Caco-2 (cell line): ENCODE measurements around the gene SRRM2. TPM values are rescaled to one million over a fixed set of nuclear protein-coding genes. Genes with fewer than 3 reads are reported as not detected.
A peak's percentile ranks its signal among the peaks of the same experiment; 100 is the strongest.

ENCODE experiments used
- BruUV-seq: library from RNA; stranded (reverse); fragments of 400-500 nt; replicated peaks from 2 replicates; lab custom pipeline; 2021; lab: Mats Ljungman, UMichigan
- CTCF ChIA-PET: fragments of 300-600 bp; sonication (Branson Sonifier 250); formaldehyde crosslinking; loops from one replicate; lab custom pipeline; 2022; ENCODE audit warnings: antibody characterized with exemption; lab: Charles Lee
- POLR2A ChIA-PET: fragments of 300-600 bp; sonication (Branson Sonifier 250); formaldehyde crosslinking; loops from one replicate; lab custom pipeline; 2022; ENCODE audit warnings: antibody characterized with exemption; lab: Charles Lee
- DNase-seq, 2 experiments: peaks; one replicate each; pipeline versions ENCODE4 v3.0.0 to v3.0.0-alpha.2; 2020 to 2022
- H3K27me3 ChIP-seq: replicated peaks from 2 replicates; pipeline ENCODE4 v1.6.0; 2011; ENCODE audit warnings: low read length; ENCODE audit not compliant: control insufficient read depth, insufficient read depth
- H3K36me3 ChIP-seq: 2 replicates; pipeline ENCODE4 v1.5.1; 2011; ENCODE audit warnings: low read length; ENCODE audit not compliant: control insufficient read depth, insufficient read depth
- H3K4me1 ChIP-seq: fragments of 250-450 bp; sonication (Bioruptor Pico); 2 replicates; pipeline ENCODE4 v1.5.1; 2020; ENCODE audit warnings: mild to moderate bottlenecking
- H3K4me3 ChIP-seq: 2 replicates; pipeline ENCODE4 v1.5.1; 2011; ENCODE audit warnings: low read depth, mild to moderate bottlenecking, control low read depth, low read length
- H3K9me3 ChIP-seq: fragments of 250-450 bp; sonication (Bioruptor Pico); 2 replicates; pipeline ENCODE4 v1.5.1; 2020; ENCODE audit warnings: mild to moderate bottlenecking, moderate library complexity
- H3K27ac Mint-ChIP-seq: one replicate; pipeline ENCODE4 v1.8.0; 2022; ENCODE audit warnings: mixed read lengths; ENCODE audit not compliant: unreplicated experiment
- H3K27me3 Mint-ChIP-seq: one replicate; pipeline ENCODE4 v1.8.0; 2022; ENCODE audit warnings: mixed read lengths; ENCODE audit not compliant: insufficient read depth, unreplicated experiment
- H3K36me3 Mint-ChIP-seq: one replicate; pipeline ENCODE4 v1.8.0; 2022; ENCODE audit warnings: mild to moderate bottlenecking, mixed read lengths; ENCODE audit not compliant: insufficient read depth, unreplicated experiment
- H3K4me1 Mint-ChIP-seq: one replicate; pipeline ENCODE4 v1.8.0; 2022; ENCODE audit warnings: low read depth, mixed read lengths; ENCODE audit not compliant: unreplicated experiment
- H3K4me3 Mint-ChIP-seq: one replicate; pipeline ENCODE4 v1.8.0; 2022; ENCODE audit warnings: mild to moderate bottlenecking, moderate library complexity, mixed read lengths; ENCODE audit not compliant: unreplicated experiment
- H3K9me3 Mint-ChIP-seq: one replicate; pipeline ENCODE4 v1.8.0; 2022; ENCODE audit warnings: mixed read lengths; ENCODE audit not compliant: unreplicated experiment
- CTCF ChIP-seq, 2 experiments: fragments of 200-600 bp in 1 of 2; IDR thresholded peaks; 1 replicate in 1 of 2; 2 replicates in 1 of 2; pipeline versions ENCODE4 v1.5.1 to v1.8.0; 2011 to 2022; ENCODE audit warnings: antibody characterized with exemption in 1 of 2, control low read depth in 1 of 2, inconsistent platforms in 1 of 2, low read depth in 1 of 2, low read length in 1 of 2, mild to moderate bottlenecking in 1 of 2, moderate library complexity in 1 of 2; ENCODE audit not compliant: insufficient read depth in 1 of 2, severe bottlenecking in 1 of 2, unreplicated experiment in 1 of 2
- intact Hi-C: fragments of 100-400 bp; cut with micrococcal nuclease; formaldehyde crosslinking; loops from one replicate; pipeline ENCODE4 v1.10.0; 2022; ENCODE audit not compliant: unreplicated experiment
- total RNA-seq: library from RNA; stranded (reverse); gene quantifications from 2 replicates; pipeline ENCODE4 v1.2.3, GENCODE V29; 2022

SRRM2 gene
- total RNA-seq, 1 experiment from 2014 or later, result 332 TPM

DNA sequence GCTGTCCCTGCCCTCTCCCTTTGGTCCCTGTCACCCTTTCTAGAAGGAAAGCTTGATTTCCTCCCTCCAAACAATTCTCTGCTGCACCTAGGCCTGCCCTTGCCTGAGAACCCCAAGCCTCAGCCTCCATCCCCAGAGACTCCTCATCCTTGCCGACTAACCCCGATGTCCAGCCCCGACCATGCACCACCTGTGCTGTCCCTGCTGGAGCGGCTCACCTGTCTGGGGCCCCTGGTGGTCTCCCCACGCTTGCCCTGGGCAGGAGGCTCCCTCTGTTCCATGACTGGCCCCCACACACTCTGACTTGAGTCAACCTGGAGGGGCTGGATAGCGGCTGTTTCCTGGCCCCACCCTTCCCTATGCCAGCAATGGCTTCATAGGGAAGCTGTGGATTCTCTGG, 12.0 kb upstream of the SRRM2 start:
- H3K36me3 ChIP-seq, result no peaks in the 10 kb centered on the region
- DNase-seq, result no peak
- no peak overlapping the region for H3K4me3 Mint-ChIP-seq
- H3K27ac Mint-ChIP-seq, result peak overlapping the region; percentile 53
- no peak for TF ChIP-seq CTCF (IDR thresholded peaks at IDR 0.05; ENCODE audit: insufficient read depth in 1 of 2, low read depth in 1 of 2, low read length in 1 of 2, severe bottlenecking in 1 of 2, unreplicated experiment in 1 of 2)
- ChIA-PET CTCF (no interaction called here), POLR2A (no interaction called here)
- H3K9me3 ChIP-seq, result no peaks in the 10 kb centered on the region
- H3K36me3 Mint-ChIP-seq, result no peaks in the 10 kb centered on the region
- no peaks in the 10 kb centered on the region for H3K9me3 Mint-ChIP-seq
- H3K4me3 ChIP-seq, result no peak overlapping the region
- H3K4me1 ChIP-seq, result no peaks in the 10 kb centered on the region
- H3K27me3 ChIP-seq, result no peaks in the 10 kb centered on the region
- no peaks in the 10 kb centered on the region for H3K27me3 Mint-ChIP-seq
- H3K4me1 Mint-ChIP-seq, result no peaks in the 10 kb centered on the region
- BruUV-seq, result no TSS peak
- intact Hi-C loops, result no loop called here

GRCh38 chr16:2741168-2741567, 11.3 kb upstream of the SRRM2 start:
- no peaks in the 10 kb centered on the region for H3K36me3 ChIP-seq
- Mint-ChIP-seq H3K27ac (no peak overlapping the region), H3K36me3 (no peaks in the 10 kb centered on the region), H3K27me3 (no peaks in the 10 kb centered on the region), H3K4me1 (no peaks in the 10 kb centered on the region), H3K9me3 (no peaks in the 10 kb centered on the region), H3K4me3 (no peak overlapping the region)
- BruUV-seq, result no TSS peak
- no peak for DNase-seq
- intact Hi-C loops, result no loop called here
- no peak overlapping the region for H3K4me3 ChIP-seq
- ChIA-PET CTCF (interaction anchor here (0.5 kb wide), 1 partner anchor 43 kb away, joined by 5 read pairs; no protein-coding TSS in a partner anchor), POLR2A (interaction anchor here (0.7 kb wide), 1 partner anchor 39 kb away, joined by 8 read pairs; no protein-coding TSS in a partner anchor)
- no peaks in the 10 kb centered on the region for H3K9me3 ChIP-seq
- TF ChIP-seq CTCF (IDR thresholded peaks at IDR 0.05; ENCODE audit: insufficient read depth in 1 of 2, low read depth in 1 of 2, low read length in 1 of 2, severe bottlenecking in 1 of 2, unreplicated experiment in 1 of 2), result no peak
- H3K4me1 ChIP-seq, result no peaks in the 10 kb centered on the region
- H3K27me3 ChIP-seq, result no peaks in the 10 kb centered on the region

DNA sequence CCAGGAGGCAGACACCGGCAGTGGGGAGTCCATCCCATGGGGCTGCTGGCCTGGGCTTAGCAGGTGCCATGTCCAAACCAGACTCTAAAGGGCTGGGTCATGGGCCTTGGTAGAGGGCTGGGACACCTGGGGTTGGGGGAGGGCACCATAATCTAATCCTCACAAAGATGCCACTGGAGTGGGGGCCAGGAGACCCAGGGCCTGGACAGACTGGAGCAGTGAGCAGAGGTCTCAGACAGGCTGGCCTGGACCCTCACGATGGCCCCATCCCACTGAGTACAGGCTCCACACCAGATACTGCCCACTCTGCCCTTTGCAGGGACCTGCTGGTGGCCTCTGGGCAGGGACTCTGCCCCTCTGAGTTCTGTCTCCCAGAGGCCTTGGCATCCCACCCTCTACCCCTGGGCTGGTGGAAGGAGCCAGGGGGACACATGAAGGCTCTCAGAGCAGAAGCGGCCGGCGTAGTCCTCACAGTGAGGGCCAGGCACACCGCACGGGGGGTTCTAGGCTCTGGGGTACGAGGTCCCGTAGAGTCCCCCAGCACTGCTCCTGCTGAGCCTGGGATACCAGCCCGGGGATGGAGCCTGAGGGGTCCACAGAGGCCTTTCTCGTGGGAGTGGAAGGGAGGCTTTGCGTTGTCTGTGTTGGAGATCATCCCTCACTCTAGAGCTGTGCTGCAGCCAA, 10.0 kb upstream of the SRRM2 start:
- Mint-ChIP-seq H3K4me1 (no peaks in the 10 kb centered on the region), H3K4me3 (no peak overlapping the region), H3K36me3 (no peaks in the 10 kb centered on the region), H3K27me3 (no peaks in the 10 kb centered on the region), H3K9me3 (no peaks in the 10 kb centered on the region), H3K27ac (no peak overlapping the region)
- no TSS peak for BruUV-seq
- Histone ChIP-seq H3K4me3 (no peak overlapping the region), H3K36me3 (no peaks in the 10 kb centered on the region), H3K4me1 (no peaks in the 10 kb centered on the region), H3K9me3 (no peaks in the 10 kb centered on the region), H3K27me3 (no peaks in the 10 kb centered on the region)
- CTCF ChIA-PET, result interaction anchor here (0.7 kb wide), 2 partner anchors 69 to 116 kb away, joined by 6 read pairs; no protein-coding TSS in a partner anchor
- no peak for TF ChIP-seq CTCF (IDR thresholded peaks at IDR 0.05; ENCODE audit: insufficient read depth in 1 of 2, low read depth in 1 of 2, low read length in 1 of 2, severe bottlenecking in 1 of 2, unreplicated experiment in 1 of 2)
- intact Hi-C loops, result no loop called here
- no peak for DNase-seq
- POLR2A ChIA-PET, result no interaction called here
